ENCODE results near the gene ZBTB7C.

ZBTB7C gene

GRCh38 chr18:48392268-48392667 lies 16.9 kb downstream of the ZBTB7C start:
- H3K9ac ChIP-seq (ENCODE audit: low read length): no peak overlapping the region
- H3K4me3 ChIP-seq (ENCODE audit: insufficient read depth, low read length, poor library complexity, severe bottlenecking): no peak overlapping the region
- no peaks in the 10 kb centered on the region for H3K9me2 ChIP-seq (replicated peaks; ENCODE audit: insufficient read depth, low read length)
- no peaks in the 10 kb centered on the region for H4K20me1 ChIP-seq (ENCODE audit: low read depth, low read length)
- H3F3A ChIP-seq (ENCODE audit: insufficient read depth): no peaks in the 10 kb centered on the region
- no peaks in the 10 kb centered on the region for H3K36me3 ChIP-seq (ENCODE audit: low read length)
- no peaks in the 10 kb centered on the region for H3K79me2 ChIP-seq (ENCODE audit: insufficient read depth, low read length)
- no peak for TF ChIP-seq EZH2phosphoT487 (conservative IDR thresholded peaks at IDR 0.05; ENCODE audit: low read length)
- TF ChIP-seq, protein P1, sequence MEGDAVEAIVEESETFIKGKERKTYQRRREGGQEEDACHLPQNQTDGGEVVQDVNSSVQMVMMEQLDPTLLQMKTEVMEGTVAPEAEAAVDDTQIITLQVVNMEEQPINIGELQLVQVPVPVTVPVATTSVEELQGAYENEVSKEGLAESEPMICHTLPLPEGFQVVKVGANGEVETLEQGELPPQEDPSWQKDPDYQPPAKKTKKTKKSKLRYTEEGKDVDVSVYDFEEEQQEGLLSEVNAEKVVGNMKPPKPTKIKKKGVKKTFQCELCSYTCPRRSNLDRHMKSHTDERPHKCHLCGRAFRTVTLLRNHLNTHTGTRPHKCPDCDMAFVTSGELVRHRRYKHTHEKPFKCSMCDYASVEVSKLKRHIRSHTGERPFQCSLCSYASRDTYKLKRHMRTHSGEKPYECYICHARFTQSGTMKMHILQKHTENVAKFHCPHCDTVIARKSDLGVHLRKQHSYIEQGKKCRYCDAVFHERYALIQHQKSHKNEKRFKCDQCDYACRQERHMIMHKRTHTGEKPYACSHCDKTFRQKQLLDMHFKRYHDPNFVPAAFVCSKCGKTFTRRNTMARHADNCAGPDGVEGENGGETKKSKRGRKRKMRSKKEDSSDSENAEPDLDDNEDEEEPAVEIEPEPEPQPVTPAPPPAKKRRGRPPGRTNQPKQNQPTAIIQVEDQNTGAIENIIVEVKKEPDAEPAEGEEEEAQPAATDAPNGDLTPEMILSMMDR (IDR thresholded peaks at IDR 0.05; ENCODE audit: insufficient read depth, low read length, poor library complexity, severe bottlenecking): no peak
- H3K4me2 ChIP-seq (ENCODE audit: low read depth, low read length, poor library complexity, severe bottlenecking): no peak overlapping the region
- no peaks in the 10 kb centered on the region for H3K9me3 ChIP-seq (ENCODE audit: insufficient read depth, low read length)
- no peak overlapping the region for H3K27ac ChIP-seq (ENCODE audit: low read depth, low read length)
- H2AFZ ChIP-seq (ENCODE audit: low read depth, low read length, severe bottlenecking): no peak overlapping the region
- no peaks in the 10 kb centered on the region for H3K27me3 ChIP-seq (ENCODE audit: low read length)

- Histone ChIP-seq H3K79me2 (ENCODE audit: insufficient read depth, low read length) (no peaks in the 10 kb centered on the region), H3K4me2 (ENCODE audit: low read depth, low read length, poor library complexity, severe bottlenecking) (no peak overlapping the region), H3K9ac (ENCODE audit: low read length) (no peak overlapping the region), H3K9me3 (ENCODE audit: insufficient read depth, low read length) (no peaks in the 10 kb centered on the region), H3K27ac (ENCODE audit: low read depth, low read length) (no peak overlapping the region), H2AFZ (ENCODE audit: low read depth, low read length, severe bottlenecking) (no peak overlapping the region), H3K9me2 (replicated peaks; ENCODE audit: insufficient read depth, low read length) (no peaks in the 10 kb centered on the region), H3K36me3 (ENCODE audit: low read length) (no peaks in the 10 kb centered on the region), H4K20me1 (ENCODE audit: low read depth, low read length) (no peaks in the 10 kb centered on the region), H3F3A (ENCODE audit: insufficient read depth) (no peaks in the 10 kb centered on the region), H3K27me3 (ENCODE audit: low read length) (no peaks in the 10 kb centered on the region), H3K4me3 (ENCODE audit: insufficient read depth, low read length, poor library complexity, severe bottlenecking) (no peak overlapping the region)
- TF ChIP-seq, protein P1 (IDR thresholded peaks at IDR 0.05; ENCODE audit: insufficient read depth, low read length, poor library complexity, severe bottlenecking): no peak
- TF ChIP-seq EZH2phosphoT487 (conservative IDR thresholded peaks at IDR 0.05; ENCODE audit: low read length): no peak
Measured at GRCh38 chr18:48391868-48392267, 17.3 kb downstream of the ZBTB7C start.

DNA sequence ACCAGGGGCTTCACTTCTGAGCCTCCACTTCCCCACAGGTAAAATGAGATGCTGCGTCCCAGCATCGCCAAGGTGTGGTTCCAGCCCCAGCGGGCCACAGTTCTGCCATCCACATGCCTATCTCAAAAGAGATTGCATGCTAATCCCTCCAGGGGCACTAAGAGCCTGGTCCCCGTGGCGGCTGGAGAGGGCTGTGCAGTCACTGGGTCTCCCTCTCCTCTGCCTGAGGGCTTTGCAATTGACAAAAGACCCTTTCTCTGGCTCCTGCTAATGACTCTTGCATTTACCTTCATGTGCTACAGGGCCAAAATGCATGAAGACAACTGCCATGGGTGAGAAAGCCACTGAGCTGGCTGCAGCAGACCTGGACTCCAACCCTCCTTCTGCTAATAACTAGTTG lies 18.5 kb downstream of the ZBTB7C start:
- no peak for TF ChIP-seq EZH2phosphoT487 (conservative IDR thresholded peaks at IDR 0.05; ENCODE audit: low read length)
- TF ChIP-seq, protein P1 (IDR thresholded peaks at IDR 0.05; ENCODE audit: insufficient read depth, low read length, poor library complexity, severe bottlenecking): no peak

More for the DNA sequence above, 18.5 kb downstream of the ZBTB7C start:
- no peaks in the 10 kb centered on the region for H3K36me3 ChIP-seq (ENCODE audit: low read length)
- no peaks in the 10 kb centered on the region for H4K20me1 ChIP-seq (ENCODE audit: low read depth, low read length)
- no peak overlapping the region for H3K9ac ChIP-seq (ENCODE audit: low read length)
- no peaks in the 10 kb centered on the region for H3K27me3 ChIP-seq (ENCODE audit: low read length)
- H3K9me2 ChIP-seq (replicated peaks; ENCODE audit: insufficient read depth, low read length): no peaks in the 10 kb centered on the region
- H3F3A ChIP-seq (ENCODE audit: insufficient read depth): no peaks in the 10 kb centered on the region
- H3K27ac ChIP-seq (ENCODE audit: low read depth, low read length): no peak overlapping the region
- H2AFZ ChIP-seq (ENCODE audit: low read depth, low read length, severe bottlenecking): no peak overlapping the region
- H3K79me2 ChIP-seq (ENCODE audit: insufficient read depth, low read length): no peaks in the 10 kb centered on the region
- H3K4me3 ChIP-seq (ENCODE audit: insufficient read depth, low read length, poor library complexity, severe bottlenecking): no peak overlapping the region
- no peak overlapping the region for H3K4me2 ChIP-seq (ENCODE audit: low read depth, low read length, poor library complexity, severe bottlenecking)
- H3K9me3 ChIP-seq (ENCODE audit: insufficient read depth, low read length): no peaks in the 10 kb centered on the region

Data from SU-DHL-6 (cell line).